HT1080 (cell line): ENCODE measurements around the gene STARD3. TPM values are rescaled to one million over a fixed set of nuclear protein-coding genes. Genes with fewer than 3 reads are reported as not detected.

Experiments
- DNase-seq: peaks from one replicate; pipeline ENCODE4 v3.0.0-alpha.2; 2015; ENCODE audit warnings: low read depth
- total RNA-seq: library from RNA; depleted of rRNA; stranded (reverse); fragments of >200 nt; shearing (Covaris generic); gene quantifications from 2 replicates; pipeline ENCODE4 v1.2.3, GENCODE V29; 2014

Gene STARD3
- total RNA-seq, 1 experiment from 2014 or later, result 71.5 TPM

DNA sequence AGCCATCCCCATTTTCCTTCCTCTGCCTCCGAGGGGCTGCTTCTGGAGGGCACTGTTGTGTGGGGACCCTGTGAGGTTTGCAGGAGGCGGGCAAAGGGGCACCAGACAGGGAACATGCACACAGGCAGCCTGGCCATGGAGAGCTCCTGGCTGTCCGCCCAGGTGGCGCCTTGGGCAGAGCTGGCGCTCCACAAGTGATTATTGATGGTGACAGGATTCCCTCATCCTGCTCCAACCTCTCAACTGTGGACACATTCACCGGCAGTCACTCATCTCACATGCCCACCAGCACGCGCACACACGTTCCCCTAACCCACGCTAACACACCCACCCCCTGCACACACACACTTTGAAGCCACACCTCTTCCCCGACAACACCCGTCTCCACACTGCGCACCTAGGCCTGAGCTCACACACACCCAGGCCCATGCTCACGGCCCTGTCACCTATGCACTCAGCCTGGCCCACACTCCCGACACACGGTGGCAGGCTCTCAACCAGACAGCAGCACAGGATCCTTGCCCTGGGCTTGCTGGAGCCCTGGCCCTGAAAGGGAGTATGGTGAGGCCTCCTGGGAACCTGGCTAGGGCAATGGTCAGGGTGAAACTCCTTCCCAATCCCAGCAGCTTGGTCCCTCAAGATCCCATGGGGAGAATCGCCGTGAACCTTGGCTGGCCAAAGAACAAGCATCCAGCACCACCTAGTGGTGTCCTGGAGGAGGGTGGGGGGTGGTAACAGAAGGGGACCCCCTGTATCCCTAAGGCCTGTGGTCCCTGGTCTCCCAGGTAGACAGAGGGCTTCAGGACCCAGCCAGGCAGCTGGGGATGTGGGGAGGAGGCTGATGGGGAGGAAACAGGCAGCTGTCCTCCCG is 34.9 kb downstream of the STARD3 start:
- no peak for DNase-seq

DNA sequence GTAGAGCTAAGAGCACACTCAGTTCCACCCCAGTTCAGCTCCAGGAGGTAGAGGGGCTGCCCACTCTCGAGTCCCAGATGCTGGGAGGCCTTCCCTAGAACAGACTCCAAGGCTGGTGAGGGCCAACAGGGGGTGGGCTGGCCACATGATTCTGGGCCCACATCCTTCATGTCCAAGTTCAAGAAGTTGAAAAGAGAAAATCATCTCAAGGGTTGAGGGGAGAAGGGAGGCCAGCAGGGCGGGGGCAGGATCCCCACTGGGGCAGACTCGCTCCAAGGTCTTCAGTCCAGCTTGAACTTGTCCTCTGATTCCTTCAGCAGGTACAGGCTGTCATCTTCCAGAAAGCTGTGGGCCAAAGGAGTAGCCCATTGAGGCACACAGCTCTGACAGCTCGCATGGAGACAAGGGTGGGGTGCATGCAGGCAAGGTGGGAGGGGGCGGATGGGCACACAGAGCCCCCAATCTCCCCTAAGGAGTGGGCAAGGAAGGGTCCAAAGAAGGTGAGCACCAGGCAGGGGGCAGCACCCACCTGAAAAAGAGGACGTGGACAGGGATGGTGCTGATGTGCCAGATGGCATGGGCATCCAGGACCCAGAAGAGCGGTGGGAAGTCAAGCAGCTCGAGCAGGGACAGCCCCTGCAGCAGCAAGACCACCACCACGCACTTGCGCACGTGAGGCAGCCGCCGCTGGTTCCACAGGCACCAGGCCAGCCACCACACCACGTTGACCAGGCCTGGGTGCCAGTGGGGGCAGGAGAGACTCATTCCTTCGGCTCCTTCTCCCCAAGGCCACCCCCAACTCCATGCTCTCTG is 35.8 kb downstream of the STARD3 start:
- no peak for DNase-seq

DNA sequence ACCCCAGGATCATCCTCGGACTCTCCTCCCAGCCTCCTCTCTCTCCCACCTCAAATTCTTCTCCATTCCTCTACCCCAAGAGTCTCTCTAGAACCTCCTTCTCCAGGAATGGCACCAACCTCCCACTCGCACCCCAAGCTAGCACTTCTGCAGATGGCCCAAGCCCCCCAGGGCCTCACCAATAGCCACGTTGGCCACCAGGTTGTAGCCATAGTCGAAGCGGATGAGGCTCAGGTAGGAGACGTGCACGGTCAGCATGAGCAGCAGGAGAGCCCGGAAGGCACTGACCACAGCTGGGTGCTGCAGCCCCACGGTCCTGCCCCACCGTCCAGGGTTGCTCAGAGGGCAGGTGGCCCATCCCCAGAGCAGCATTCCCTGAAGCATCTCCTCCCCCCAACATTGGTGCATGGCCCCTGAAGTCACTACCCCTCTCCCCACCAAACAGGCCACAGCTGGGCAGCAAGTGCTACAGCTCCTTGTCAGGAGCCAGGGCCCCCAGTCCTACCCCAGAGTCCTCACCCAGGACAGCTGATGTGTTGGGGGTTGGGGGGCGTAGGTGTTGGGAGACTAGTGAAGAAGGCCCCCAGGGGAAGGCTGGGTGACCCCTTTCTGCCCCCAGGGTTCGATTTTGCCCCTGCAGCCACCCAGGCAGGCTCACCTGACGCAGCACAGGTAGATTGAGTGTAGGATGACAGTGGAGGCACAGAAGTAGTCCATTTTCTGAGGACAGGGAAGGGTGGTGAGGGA is 36.6 kb downstream of the STARD3 start:
- DNase-seq, result no peak

DNA sequence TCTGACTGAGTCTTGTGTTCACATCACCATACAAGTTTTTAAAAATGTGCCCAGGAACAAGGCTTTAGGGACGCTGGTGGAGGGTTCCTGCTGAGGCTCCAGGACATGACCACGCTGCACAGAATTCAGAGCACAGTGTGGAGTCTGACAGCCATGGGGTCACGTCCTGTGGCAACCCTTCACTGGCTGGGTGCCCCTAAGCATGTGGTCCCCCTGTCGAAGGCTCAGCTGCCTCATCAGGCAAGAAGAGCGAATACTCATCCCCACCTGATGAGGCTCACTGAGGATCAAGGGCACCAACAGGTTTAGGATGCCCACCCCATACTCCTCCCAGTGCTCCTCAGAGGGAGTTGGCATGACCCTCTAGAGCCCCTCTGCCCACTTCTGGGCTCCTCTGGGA is 37.2 kb downstream of the STARD3 start:
- DNase-seq, result no peak

DNA sequence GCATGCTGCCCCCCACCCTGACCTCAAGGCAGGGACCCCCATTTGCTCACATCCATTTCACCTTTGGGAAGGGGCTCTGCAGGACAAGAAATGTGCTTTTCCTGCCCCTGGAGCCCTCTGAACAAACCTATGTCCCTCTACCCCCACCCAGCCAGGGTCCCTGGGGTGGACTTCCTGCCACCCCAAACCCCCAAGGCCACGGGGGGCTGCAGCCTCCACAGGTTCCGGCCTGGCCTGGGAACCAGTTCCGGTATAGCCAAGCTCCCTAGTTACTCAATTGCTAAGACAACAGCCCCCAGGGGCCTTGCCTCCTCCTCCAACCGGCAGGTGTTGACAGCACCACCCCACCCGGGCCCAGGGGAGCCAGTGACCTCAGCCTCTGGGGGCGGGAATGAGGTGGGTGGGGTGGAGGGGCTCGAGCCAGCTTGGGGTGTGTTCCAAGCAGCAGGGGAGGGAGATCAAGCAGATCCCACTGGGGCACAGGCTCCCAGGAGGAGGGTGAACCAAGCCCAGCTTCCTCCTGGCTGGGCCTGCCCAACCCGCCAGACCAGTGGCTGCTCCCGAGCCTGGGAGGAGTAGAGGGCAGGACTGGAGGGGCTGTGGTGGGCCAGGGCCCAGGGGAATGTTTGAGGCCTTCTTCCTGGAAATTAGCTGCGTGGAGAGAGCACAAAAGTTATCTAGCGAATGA is 37.9 kb downstream of the STARD3 start:
- no peak for DNase-seq

DNA sequence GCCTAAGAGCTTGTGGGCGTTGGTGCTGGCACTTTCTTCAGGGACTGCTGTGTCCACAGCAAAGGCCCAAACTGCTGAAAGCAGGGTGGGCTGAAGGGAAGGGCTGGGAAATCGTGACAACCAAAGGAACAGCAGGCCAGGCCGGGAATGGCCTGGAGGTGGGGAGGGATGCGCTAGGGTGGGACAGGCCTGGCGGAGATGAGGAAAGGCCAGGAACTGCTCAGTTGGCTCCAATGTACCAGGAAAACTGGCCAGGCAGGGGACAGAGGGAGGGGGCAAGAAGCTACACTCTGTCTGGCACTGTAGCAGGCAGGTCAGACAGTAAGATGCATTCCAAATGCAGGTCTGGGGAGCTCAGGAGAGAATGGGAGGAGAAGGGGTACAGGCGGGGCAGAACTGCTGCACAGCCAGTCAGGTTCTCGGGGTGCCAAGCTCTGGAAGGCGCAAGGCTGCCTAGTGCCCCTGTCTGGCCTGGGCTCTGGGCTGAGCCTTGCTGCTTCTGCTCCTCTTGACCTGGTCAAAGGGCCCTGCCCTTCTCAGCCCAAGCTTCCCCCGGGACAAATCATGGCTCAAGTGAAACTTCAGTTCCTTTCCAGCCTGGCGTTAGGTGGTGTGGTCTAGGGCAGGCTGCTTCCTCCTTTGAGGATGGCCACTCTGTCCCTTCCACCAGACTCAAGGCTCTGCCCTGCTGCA is 38.6 kb downstream of the STARD3 start:
- DNase-seq, result no peak

DNA sequence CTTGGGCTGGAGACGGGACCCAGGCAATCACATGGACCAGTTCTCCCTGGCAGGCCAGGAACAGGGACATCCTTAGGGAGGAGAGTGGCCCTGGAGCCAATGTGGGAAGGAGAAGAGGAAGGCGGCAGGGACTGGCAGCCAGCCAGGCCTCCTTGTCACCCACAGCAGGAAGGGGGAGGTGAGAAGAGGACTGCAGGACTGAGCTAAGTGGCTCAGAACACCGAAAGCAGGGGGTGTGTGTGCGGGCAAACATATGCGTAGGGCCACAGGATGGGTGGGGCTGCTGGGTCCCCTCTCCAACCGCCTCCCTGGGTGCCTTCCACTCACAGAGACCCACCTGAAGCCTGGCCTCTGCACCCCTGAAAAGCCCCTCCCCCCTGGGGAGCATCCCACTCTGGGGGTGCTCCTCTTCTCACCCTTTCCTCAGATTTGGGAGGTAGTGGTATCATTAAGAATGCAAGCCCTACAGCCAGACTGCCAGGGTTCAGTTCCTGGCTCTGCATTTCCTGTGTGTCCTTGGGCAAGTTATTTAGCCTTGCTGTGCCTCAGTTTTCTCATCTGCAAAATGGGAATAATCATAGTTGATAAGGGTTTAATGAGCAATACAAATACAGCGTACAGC is 39.4 kb downstream of the STARD3 start:
- no peak for DNase-seq

DNA sequence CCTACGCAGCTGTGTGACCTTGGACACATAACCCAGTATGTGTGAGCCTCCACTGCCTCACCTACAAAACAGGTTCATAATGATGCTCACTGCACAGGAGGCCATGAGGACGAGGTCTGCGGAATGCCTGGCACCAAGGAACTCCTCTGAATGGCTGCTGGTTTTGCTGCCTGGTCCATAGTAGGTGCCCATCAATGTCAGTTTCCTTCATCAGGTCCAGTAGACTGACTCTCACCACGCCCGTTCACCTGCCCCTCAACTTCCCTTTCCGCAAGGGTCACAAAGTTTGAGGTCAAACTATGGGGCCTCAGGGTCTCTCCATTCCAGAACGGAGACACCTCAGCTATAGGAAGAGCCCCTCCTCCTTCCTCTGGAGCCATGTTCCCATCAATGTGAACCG is 40.1 kb downstream of the STARD3 start:
- DNase-seq, result no peak

DNA sequence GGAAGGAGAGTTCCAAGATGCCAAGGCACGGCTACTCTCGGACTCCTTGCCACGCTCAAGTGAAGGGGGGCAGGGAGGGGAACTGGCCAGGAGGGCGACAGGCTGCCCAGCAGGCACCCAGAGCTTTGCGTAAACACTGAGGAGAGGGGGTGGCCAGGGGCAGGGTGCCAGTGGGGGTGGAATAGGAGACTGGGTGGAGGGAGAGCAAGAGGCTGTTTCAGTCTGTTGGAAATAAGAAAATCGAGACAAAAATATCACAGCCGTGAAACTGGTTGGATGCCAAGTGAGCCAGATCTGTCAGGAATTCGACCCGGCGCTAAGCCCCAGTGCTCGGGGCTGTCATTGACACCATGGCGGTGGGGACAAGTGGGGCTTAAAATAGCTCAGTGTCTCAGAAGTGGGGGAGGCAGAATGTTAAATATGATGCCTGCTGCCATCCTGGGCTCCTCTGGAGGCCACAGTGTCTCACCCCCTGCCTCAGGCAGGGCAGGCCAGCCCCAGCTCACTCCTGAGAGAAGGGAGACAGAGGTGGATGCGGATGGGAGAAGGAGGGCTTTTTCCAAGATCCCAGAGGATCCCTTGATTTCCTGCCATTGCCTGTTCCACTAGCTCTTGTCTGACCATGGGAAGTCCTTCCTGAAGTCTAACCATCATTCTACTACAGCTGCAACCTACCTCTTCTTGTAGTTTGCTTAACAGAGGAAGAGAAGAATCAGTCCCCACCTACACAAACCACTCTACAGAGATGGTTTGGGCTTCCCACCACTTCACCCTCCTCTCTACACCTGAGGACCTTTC is 40.8 kb downstream of the STARD3 start:
- DNase-seq, result no peak

DNA sequence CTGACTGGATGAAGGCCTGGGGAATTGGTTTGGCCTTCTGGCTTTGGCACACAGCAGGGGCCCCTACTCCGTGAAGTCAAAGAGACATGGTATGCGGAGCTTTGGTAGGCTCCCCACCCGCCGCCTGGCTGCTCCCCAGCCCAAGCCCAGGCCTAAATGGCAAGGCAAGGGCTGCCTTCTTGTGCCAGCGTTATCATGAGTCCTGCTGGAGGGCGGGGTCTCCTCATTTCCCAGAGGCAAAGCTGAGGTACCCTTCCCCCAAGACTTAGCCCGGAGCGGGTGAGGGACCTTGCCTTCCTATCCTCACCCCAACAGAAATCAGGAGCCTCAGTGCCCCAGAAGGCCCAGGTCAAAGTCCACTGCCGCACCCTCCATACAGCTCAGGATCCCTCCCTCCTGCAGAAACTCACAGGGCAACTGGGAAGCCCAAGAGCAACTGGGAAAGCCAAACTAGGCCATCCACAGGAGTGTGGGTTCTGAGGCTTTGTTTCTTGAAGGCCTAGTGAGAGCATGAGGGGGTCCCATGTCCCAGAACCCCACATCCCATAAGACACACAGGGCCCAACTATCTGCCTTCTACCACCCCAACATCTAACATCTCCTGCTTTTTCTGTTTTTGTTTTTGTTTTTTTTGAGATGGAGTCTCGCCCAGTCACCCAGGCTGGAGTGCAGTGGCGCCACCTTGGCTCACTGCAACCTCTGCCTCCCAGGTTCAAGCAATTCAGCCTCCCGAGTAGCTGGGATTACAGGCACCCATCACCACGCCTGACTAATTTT is 41.6 kb downstream of the STARD3 start:
- DNase-seq, result no peak

DNA sequence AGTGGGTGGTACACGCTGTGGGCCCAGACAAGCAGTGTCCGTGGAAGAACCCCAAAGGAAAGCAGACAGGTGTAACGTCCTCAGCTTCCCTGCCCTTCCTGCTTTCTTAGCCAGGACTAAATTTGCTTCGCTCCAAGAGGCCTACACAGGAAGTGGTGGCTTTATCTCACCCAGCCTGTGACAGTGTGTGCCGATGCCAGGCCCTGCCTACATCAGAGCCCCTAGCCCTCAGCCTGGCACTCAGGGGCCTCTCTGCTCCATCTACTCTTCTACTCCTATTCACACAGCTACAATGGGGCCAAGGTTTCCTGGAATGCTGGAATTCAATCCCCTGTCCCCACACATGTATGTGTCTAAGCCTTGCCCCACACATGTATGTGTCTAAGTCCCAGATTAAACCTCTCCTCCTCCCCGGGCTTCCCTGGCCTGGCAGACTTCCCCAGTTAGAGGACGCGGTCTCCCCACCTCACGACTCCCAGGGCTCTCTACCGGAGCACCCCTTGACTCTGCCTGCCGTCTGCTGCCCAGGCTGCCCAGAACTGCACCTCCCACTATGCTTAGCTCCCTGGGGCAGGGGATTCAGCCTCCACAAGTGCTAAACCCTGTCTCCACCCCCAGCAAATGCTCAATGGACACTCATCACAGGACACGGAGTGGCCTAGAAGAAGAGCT is 42.7 kb downstream of the STARD3 start:
- no peak for DNase-seq

DNA sequence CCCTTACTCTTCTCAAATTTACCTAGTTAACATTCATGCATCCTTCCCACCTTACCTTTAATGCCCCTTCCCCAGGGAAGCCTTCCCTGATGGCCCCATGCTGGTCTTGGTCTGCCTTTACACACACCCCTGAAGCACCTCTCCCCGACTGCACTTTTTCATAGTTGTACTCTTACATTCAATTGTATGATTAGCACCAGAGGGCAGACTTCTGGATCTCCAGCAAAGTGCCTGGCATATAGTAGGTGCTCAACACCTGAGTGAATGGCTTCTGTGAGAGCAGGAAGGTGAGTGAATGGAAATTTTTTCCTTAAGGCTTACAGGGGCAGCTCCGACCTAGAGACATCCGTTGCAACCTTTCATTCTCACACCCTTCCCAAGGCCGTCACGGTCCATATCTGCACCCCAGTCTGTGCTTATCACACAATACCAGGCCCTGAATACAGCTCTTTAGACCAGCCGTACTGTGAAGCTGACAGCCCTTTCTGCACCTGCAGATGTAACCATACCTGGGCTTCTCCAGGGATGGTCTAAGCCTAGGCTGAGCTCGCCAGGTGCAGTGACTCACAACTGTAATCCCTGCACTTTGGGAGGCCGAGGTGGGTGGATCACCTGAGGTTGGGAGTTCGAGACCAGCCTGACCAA is 46.5 kb downstream of the STARD3 start:
- DNase-seq, result no peak

DNA sequence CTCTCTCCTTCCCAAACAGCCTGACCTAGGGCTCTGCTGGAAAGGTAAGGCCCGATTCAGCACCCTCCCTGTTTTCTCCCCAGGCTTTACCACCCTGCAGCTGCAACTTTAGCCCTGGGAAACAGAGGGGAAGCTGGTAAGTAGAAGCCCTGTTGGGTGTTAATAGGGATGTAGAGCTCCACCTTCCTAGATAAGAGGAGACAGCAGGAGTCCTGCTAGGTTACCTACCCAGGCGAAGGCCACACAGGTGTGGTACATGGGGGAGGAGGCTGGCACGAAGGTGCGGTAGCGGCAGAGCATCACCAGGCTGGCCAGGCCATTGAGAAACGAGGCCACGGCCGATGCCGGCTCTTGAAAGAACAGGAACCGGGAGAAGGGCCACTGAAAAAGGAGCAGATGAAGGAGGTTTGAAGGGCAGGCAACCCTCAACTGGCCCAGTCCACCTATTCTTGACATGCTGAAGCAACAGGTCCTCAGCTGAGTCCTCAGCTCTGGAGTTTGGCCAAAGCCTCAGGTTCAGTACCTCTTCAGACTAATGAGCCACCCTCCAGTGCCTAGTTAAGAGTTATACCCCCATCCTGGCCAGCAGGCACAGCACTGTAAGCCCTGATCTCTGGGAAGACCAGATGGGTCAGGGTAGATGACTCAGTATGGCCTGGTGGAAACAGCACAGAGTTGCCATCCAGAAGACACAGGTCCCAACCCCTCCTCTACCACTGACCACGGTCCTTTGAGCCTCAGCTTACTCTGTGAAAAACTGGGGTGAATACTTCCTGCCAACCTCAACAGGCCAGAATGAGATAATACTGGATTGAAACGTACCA is 47.6 kb downstream of the STARD3 start:
- DNase-seq, result no peak

DNA sequence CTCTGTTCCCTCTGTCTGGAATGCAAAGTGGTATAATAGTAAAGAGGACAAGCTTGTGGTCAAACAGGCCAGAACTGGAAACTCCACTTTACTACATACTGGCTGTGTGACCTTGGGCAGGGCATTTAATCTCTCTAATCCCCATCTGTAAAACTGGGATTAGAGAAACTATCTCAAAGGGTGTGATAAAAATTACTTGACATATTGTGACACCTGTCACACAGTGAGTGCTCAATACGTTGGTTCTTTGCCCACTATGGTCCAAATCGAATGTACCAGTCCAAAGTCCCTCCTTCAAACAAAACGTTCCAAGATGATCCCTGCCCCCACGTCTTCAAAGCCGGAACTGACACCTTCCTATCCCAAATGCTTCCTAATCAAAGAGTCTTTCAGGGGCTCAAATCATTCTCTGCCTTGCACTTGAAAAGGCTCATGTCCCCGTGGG is 50.2 kb downstream of the STARD3 start:
- DNase-seq, result no peak

DNA sequence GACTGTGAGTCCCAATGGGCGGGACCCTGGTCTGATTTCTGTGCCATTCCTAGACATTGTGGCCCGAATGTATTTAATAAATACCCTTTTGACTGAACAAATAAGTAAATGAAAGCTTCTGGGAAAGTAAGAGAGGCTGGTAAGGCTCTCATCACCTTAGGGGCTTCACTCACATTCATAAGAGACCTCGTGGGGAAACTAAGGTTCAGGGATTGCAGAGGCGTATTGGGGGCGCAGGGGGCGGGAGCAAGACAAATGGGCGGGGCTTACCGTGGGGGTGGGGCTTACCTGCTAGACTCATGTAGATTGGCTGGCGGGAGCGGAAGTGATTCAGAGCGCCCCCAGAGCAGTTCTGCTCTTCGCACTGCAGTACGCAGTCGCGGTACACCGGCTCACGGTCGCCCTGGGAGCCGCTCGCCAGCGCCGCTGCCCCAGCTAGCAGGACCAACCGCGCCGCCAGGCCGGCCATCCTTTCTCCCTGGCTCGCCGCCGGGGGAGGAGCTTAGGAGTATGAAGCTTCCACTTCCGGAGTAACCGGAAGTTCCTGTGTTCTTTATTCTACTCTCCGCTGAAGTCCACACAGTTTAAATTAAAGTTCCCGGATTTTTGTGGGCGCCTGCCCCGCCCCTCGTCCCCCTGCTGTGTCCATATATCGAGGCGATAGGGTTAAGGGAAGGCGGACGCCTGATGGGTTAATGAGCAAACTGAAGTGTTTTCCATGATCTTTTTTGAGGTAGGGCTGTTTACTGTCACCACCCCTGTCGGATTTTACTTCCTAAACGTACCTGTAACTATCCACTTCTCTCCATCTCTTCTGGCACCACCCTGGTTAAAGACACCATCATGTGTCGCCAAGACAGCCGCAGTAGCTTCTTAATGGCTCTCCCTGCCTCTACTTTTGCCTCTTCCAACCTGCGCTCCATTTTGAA is 50.9 kb downstream of the STARD3 start, which contains the start of gene PGAP3:
PGAP3 (minus strand) TSS at position 512 of the 929 bp plus-strand sequence; CDS start at position 469, 43 bp downstream.
- DNase-seq, result peak; percentile 97
